HL-60/S4 treated with retinoic acid at 250 ng/mL for 4 days and 3 days (cell line): ENCODE results near the gene ULK3.
"Not testable (repeated sequence)": the region's sequence is repeated elsewhere in the genome, so short reads cannot be mapped to it uniquely, and the experiment has no call there.

Source experiments
- in situ Hi-C: fragments of 300-500 bp; cut with MboI; formaldehyde crosslinking; loops from 2 replicates; pipeline ENCODE4 v1.7.0; 2022; ENCODE audit warnings: low sequenced_read_pairs

ULK3 gene, protein sequence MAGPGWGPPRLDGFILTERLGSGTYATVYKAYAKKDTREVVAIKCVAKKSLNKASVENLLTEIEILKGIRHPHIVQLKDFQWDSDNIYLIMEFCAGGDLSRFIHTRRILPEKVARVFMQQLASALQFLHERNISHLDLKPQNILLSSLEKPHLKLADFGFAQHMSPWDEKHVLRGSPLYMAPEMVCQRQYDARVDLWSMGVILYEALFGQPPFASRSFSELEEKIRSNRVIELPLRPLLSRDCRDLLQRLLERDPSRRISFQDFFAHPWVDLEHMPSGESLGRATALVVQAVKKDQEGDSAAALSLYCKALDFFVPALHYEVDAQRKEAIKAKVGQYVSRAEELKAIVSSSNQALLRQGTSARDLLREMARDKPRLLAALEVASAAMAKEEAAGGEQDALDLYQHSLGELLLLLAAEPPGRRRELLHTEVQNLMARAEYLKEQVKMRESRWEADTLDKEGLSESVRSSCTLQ

DNA sequence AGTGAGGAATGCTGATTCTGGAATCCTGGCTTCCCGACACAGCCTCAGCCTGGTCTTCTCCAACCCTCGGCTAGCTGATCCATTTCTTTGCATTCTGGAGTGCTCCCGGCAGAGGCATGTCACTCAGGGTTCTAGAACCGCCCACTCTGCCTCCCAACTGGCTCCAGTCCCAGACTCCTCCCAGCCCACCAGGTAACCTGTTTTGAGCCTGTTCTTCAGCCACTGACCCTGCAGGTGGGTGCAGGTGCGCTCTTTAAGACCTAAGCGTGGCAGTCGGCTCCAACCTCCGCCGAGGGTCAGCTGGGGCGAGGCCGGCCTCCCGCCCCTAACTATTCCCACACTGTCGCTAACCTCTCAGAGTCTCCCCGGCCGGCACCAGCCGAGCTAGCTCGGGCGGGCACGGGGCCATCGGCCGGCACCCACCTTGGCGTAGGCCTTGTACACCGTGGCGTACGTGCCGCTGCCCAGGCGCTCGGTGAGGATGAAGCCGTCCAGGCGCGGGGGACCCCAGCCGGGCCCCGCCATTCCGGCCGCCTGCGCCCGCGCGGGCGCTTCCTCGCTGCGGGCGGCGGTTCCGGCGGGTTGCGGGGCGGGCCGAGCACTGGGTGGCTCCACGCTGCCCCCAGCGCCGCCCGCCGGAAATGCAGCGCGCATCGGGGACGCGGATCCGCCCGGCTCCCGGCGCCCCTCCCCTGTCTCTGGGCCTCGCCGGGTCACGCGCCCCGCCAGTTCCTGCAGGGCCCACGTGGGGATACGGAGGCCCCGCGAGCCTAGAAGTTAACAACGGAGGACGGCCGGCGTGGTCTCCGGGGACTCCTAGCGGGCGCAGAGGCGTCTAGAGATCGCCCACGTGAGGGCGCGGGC, at the start of gene ULK3:
ULK3 (minus strand) TSS at position 576 of the 864 bp plus-strand sequence; CDS start at position 525, 51 bp downstream.
- in situ Hi-C loops: no loop called here

DNA sequence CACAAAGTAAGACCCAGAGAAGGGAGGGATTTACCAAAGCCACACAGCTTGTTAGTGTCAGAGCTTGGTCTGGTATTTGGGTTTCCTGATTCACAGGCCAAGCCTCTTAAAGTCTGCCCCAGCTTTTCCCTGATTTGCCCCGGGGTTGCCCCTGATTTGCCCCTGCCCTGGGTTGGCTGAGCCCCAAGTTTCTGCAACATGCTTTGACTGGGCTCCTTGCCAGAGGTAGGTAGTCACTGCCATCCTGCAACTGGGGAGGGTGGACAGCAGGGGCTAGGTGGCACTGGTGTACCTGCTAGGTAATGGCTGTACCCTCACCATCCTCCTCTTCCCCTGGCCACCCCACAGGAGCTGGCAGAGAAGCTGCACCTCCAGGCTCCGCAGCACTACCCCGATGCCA, 49.4 kb upstream of the ULK3 start:
- in situ Hi-C loops: no loop called here

DNA sequence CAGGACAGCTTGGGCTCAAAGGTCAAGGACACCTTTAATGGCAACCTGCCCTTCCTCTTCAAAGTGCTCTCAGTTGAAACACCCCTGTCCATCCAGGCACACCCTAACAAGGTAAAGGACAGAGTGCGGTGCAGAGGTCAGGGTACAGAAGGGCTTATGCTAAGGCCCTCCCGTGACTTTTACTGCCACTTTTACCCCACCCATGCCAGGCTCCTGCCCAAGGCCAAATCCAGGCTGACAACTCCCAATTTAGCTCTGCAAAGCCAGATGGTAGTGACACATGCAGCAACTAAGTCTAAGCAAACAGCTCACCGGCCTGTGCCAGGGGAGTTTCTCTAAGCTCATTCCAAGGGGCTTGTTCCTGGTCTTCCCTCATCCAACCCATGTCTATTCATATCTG, 48.5 kb upstream of the ULK3 start:
- in situ Hi-C loops: no loop called here

DNA sequence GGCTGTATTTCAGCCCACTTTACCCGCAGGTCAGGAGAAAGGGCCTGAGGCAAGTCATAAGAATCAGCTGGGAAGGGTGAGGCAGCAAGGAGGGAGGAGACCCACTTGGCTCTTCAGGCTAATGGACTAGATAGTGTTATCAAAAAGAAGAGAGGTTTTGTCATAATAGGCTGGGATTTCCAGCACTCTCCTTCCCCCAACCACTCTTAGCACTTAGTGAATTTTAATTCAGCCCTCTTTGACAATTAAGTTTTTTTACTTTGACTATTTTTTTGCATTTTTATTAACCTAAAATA, 47.7 kb upstream of the ULK3 start:
- in situ Hi-C loops: no loop called here

DNA sequence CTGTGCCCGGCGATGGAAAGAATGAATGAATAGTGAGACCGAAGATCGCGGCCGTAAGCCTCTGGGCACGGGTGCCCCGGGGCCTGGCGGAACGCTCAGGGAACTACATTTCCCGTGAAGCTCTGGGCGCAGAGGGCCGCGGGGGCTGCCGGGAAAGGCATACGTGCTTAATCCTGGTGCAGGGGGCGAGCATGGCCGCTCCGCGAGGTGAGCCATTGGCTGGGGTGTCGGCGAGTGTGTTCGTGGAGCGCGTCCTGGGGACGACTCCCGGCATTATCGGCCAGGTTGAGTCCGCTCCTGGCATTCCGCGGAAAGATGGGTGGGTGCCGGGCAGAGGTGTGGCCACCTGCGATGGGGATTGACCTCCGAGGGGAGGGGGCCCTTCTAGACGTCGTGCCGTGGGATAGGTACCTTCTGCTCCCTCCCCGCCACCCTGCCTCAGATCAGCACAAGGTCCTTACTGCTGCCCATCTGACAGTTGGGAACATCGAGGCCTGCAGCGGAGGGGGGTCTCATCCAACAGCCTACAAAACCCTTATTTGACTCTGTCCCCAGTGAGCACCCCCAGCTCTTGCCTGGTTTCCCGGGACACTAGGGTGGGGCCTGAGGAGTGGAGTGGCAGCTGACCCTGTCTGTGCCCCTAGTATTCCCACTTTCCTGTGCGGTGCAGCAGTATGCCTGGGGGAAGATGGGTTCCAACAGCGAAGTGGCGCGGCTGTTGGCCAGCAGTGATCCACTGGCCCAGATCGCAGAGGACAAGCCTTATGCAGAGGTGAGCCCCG, 47.1 kb upstream of the ULK3 start, which contains the start of gene MPI:
MPI (plus strand) TSS at position 160 of the 782 bp plus-strand sequence; CDS start at position 192, 32 bp downstream.
- in situ Hi-C loops: no loop called here

DNA sequence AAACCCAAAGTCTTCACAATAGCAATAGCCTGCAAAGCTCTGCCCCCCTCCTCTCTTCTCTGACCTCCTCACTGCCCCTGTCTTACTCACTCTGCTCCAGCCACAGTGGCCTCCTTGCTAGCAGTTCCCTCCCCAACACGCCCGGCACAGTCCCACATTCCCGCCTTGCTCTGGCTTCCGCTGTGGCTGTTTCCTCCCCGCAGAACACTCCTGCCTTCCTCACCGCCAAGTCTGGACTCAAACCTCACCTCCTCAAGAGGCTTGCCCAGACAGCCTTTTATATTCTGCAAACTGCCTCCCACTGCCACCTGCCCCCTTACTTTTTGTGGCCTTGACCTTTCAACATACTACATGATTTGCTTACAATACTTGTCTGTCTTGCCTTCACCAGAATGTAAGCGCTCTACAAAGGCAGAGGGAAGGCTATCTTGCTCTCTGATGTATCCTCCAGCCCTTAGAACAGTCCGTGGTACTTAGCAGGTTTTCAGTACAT, 46.5 kb upstream of the ULK3 start:
- in situ Hi-C loops: no loop called here

DNA sequence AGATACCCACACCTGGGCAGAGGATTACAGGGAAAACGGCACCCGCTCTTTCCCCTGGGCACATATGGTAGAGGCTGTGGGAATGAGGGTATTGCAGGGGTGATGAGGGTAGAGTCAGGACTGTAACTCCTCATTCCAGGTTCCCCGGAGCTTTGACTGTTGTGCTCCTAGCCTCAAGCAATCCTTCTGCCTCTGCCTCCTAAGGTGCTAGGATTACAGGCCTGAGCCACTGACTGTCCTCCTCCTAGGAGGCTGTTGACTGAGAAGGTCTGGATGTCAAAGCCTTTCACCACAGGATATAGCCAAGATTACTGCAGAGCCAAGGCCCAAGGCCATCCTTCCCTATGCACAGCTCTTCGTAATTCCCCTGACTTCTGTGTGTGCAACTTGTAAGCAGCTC, 45.8 kb upstream of the ULK3 start:
- in situ Hi-C loops: no loop called here

DNA sequence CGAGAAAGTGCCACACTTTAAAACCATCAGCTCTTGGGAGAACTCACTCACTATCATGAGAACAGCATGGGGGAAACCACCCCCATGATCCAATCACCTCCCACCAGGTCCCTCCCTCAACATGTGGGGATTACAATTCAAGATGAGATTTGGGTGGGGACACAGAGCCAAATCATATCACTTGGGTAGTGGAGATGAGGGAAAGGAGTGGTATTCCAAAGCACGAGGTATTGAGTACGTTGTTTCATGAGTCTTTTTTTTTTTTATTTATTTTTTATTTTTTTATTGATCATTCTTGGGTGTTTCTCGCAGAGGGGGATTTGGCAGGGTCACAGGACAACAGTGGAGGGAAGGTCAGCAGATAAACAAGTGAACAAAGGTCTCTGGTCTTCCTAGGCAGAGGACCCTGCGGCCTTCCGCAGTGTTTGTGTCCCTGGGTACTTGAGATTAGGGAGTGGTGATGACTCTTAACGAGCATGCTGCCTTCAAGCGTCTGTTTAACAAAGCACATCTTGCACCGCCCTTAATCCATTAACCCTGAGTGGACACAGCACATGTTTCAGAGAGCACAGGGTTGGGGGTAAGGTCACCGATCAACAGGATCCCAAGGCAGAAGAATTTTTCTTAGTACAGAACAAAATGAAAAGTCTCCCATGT, 44.7 kb upstream of the ULK3 start:
- in situ Hi-C loops: not testable (repeated sequence)

DNA sequence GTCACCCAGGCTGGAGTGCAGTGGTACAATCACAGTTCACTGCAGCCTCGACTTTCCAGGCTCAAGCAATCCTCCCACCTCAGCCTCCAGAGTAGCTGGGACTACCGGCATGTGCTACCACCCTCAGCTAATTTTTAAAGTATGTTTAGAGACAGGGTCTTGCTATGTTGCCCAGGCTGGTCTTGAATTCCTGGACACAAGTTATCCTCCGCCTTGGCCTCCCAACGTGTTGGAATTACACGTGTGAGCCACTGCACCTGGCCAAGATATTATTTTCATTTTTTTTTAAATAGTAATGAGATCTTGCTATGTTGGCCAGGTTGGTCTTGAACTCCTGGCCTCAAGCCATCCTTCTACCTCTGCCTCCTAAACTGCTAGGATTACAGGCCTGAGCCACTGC, 42.5 kb upstream of the ULK3 start:
- in situ Hi-C loops: no loop called here

DNA sequence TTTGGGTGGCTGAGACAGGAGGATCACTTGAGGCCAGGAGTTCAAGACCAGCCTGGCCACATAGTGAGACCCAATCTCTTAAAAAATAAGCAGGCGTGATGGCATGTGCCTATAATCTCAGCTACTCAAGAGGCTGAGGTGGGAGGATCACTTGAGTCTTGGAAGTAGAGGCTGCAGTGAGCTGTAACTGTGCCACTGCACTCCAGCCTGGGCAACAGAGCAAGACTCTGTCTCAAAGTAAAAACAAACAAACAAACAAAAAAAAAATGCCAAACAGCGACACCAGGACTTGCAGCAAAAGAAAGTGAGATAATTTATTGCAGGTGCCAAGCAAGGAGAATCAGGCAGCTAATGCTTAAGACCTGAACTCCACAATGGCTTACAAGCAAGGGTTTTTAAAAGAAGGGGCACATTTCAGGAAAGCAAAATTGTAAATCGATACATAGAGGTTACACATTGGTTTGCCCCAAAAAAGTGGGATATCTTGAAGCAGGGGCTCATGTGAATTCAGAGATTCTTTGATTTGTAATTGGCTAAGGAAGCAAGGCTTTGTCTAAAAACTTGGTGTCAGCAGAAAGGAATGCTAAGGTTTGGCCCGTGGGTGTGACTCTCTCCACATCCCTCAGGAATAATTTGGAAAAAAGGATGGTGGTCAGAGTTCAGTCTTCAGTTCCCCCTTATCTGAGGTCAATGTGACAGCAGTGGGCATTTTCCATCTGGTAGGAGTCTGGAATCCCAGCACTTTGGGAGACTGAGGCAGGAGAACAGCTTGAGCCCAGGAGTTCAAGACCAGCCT, 41.7 kb upstream of the ULK3 start:
- in situ Hi-C loops: no loop called here

DNA sequence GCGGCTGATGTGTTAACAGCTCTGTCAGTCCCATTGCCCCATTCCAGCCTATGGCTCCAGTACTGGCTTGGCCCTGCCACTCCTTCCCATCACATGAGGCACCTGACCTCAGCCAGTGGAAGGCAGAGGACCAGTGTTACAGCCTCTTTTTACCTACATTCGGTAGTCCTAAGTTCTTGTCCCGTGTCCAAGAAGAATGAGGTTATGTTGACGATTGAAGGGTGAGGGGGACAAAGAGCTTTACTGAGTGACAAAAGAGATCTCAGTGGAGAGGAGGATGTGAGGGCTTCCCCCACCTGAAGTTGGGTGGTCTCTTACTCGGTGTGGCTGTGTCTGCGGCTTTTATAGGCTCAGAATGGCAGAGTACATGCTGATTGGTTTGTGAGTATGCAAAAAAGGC, 39.6 kb upstream of the ULK3 start:
- in situ Hi-C loops: no loop called here

DNA sequence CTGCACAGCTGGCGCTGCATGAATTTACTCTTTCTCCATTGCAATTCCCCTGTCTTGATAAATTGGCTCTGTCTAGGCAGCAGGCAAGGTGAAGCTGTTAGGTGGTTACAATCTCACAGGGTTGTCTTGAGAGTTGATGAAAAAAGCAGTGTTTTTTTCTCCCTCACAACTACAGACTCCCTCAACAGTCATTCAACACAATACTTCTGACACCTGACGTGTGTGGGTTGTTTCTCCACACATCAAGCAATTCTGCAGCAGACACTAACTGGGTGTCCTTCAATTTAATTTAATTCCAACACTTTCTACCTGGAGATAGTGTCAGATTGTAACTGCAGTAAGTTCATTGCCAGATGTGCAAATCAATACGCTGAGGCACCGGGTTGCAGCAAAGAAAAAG, 35.3 kb upstream of the ULK3 start:
- in situ Hi-C loops: no loop called here

DNA sequence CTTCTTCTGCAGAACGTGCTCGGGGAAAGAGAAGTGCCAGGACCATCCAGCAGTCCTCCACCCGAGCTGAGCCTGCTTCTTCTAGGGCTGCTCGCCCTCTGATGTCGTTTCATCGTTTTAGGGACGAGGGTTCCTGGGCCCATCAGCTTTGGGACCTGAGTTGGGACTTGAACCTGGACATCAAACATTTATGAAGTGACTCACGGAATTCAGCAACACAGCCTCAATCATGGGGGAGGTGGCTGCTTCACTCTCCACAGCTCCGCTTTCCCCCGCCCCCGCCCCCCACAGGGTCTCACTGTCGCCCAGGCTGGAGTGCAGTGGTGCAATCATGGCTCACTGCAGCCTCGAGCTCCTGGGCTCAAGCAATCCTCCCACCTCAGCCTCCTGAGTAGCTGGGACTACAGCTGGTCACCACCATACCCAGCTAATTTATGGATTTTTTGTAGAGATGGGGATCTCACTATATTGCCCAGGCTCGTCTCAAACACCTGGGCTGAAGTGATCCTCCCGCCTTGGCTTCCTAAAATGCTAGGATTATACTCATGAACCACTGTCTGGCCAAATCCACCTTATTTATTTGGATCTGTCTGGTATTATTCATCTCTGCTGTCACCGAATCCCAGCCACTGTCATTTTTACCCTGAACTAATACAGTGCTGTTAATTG, 30.9 kb upstream of the ULK3 start:
- in situ Hi-C loops: no loop called here

DNA sequence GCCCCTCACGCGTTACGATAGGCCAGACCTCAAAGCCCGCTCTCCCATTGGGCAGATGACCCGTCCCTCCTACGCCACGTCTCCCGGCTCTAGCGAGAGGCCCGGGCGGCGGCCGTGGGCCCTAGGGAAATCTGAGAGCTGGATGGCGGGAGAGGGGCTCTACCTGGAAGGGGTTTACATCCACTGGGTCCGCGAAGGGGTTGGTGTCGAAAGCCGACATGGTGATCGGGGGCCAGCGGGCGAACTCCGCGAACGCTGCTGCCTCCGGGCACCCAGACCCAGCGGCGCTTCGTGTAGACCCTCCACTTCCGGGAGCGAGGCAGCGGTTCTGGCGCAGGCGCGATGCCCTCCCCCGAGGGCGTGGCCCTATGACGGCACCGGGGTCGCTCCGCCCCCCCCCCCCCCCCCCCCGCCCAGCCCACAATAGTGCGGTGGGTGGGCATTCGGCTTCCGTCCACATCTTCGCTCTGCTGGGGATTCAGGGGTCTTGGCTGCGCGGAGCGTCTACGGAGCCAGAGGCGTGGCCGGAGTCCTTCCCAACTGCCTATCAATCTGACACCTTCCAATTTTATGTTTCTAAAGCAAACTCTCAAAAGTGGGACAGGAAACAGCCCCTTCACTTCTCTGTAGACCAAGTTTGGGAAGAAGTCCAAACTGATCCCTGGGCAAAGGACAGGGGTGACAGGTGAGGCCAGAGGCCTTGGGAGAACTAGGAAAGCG, 30.2 kb upstream of the ULK3 start, which contains the start of gene SCAMP2:
SCAMP2 (minus strand) TSS at position 330 of the 720 bp plus-strand sequence; CDS start at position 220, 110 bp downstream.
- in situ Hi-C loops: no loop called here

DNA sequence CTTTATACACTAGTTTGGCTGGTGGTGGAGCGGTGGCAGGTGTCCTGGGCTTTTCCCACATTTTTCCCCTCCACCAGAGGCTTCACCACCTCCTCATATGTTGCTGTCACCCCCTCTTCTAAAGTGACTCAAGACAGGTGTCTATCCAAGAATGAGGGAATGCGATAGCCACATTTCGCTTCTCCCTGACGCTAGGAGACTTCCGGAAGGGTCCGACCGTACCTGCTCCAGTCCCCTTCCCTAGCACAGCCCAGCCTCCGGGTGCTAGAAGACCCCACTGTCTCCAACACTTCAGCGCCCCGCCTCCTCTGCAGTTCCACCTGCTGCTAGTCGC, 29.7 kb upstream of the ULK3 start:
- in situ Hi-C loops: no loop called here

DNA sequence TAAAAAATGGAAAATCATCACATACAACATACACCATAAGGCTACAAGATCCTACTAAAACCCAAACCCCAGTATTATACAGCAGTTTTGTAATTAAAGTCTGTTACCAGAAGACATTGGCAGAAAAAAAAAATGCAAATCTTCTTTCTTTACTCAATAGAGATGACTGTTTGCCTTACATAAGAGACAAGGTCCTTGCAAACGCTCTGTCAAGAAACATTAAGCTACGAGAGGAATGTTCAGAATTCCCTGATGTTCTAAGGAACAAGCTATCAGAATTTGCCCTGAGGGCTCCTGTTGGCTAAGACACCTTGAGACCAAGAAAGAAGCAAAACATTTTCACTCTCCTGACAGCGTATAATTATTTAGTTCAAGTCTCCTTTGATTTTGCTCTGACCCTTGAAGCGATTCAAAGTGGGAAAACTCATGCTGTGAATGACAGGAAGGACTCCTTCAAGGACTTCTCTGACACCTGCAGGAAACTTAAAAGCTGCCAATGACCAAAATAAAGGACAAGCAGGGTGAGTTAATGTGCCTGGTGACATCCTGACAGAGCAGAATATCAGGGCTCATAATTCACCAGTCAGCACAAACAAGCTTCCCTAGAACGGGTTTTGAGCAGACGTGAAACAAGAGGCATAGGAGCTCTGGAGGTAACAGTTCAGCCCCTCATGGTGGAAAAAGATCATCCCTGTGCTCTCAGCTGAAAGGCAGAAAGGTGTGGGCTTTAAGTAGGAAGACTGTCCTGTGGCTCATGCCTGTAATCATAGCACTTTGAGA, 27.7 kb upstream of the ULK3 start:
- in situ Hi-C loops: no loop called here

DNA sequence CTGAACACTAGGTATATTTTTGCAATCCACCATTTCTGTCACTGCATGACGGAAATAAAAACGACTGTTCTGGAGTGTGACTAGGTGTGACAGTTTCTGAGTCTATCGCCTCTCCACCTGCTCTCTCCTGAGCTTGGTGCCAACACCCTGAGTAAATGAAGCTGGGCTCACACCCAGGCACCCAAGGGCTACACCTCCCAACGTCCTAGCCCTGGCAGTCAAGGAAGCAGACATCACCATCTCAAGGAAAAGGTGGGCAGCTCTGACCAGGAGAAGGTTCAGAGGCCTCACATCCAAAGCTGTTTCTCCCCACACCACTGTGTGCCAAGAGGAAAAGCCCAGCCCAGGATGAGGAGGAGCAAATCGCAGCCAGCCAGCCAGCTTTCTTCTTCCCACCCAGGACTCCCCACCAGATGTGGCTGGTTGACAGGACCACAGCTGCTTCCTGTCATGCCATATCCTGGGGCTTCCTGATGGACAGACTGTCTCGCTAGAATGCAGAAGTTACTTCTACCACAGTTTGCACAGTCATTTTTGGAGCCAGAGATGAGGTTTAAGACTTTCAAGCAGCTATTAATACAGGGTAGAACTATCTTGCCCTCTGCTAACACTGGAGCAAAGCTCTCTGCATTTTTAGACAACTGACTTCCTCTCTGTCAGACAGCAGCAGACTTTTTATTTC, 26.9 kb upstream of the ULK3 start:
- in situ Hi-C loops: no loop called here
